ENCODE results near the gene NOL3. TPM values are rescaled to one million over a fixed set of nuclear protein-coding genes. Genes with fewer than 3 reads are reported as not detected.
A peak's percentile ranks its signal among the peaks of the same experiment; 100 is the strongest.

NOL3 gene
- total and polyA plus RNA-seq, 2 of the 13 experiments (the other 11 are each of a cell fraction or from before 2014, with no cell fraction given) = 5.7 to 20.5 TPM

- TF ChIP-seq ZNF253 (CRISPR knock-in tag; IDR thresholded peaks at IDR 0.05; ENCODE audit: borderline replicate concordance) (no peak), NCOA1 (CRISPR knock-in tag; IDR thresholded peaks at IDR 0.05) (no peak), SIX1 (CRISPR knock-in tag; IDR thresholded peaks at IDR 0.05; ENCODE audit: borderline replicate concordance) (peak; percentile 72; the same call in 1 of the 2 replicates), NR2C2 (CRISPR knock-in tag; IDR thresholded peaks at IDR 0.05; ENCODE audit: borderline replicate concordance) (no peak), RFX1 (IDR thresholded peaks at IDR 0.05) (no peak), HNRNPK (IDR thresholded peaks at IDR 0.05; ENCODE audit: low read depth, low read length, poor library complexity, severe bottlenecking) (no peak), MYNN (CRISPR knock-in tag; IDR thresholded peaks at IDR 0.05; ENCODE audit: low read depth) (peak; percentile 96), ZBTB14 (CRISPR knock-in tag; IDR thresholded peaks at IDR 0.05) (peak; percentile 82), SNAPC4 (CRISPR knock-in tag; IDR thresholded peaks at IDR 0.05) (peak; percentile 74; the same call in 1 of the 2 replicates), ZNF530 (CRISPR knock-in tag; IDR thresholded peaks at IDR 0.05; ENCODE audit: low read depth) (no peak), HDAC2 (CRISPR knock-in tag; IDR thresholded peaks at IDR 0.05) (peak; percentile 96), HNF1B (CRISPR knock-in tag; IDR thresholded peaks at IDR 0.05) (peak; percentile 77), ASH2L (IDR thresholded peaks at IDR 0.05; ENCODE audit: insufficient read length, low read depth, low read length) (peak; percentile 21), MXD4 (CRISPR knock-in tag; IDR thresholded peaks at IDR 0.05) (peak; percentile 98), SUZ12 (IDR thresholded peaks at IDR 0.05; ENCODE audit: low read depth, low read length) (0 out of 2 replicates have a peak, but pooled peaks have one; percentile 8), ZFYVE20 (CRISPR knock-in tag; IDR thresholded peaks at IDR 0.05; ENCODE audit: borderline replicate concordance, low read depth) (peak; percentile 87; the same call in 1 of the 2 replicates), ZBTB4 (CRISPR knock-in tag; IDR thresholded peaks at IDR 0.05; ENCODE audit: borderline replicate concordance) (no peak), HOXD1 (CRISPR knock-in tag; IDR thresholded peaks at IDR 0.05) (peak; percentile 35; the same call in 1 of the 2 replicates)
Measured at GRCh38 chr16:67184995-67185650, 14.8 kb downstream of the NOL3 start (continued).
